Lower lobe of right lung (tissue), 2 donors: Measurements from ENCODE around the gene PARP4. TPM values are rescaled to one million over a fixed set of nuclear protein-coding genes. Genes with fewer than 3 reads are reported as not detected.
"Not testable (repeated sequence)": the region's sequence is repeated elsewhere in the genome, so short reads cannot be mapped to it uniquely, and the experiment has no call there.

ENCODE experiments used
- ATAC-seq, 2 donors: fragments of 200-7000 bp; cut with Tn5 transposase; one replicate each; pipeline ENCODE4 v1.9.1; 2020 to 2022; ENCODE audit warnings: mild to moderate bottlenecking in 2 of 2, moderate library complexity in 2 of 2
- DNase-seq: peaks from one replicate; pipeline ENCODE4 v3.0.0-alpha.2; 2020
- H3K27ac ChIP-seq: fragments of 200-600 bp; one replicate; pipeline ENCODE4 v1.8.0; 2022
- H3K27me3 ChIP-seq: fragments of 200-600 bp; one replicate; pipeline ENCODE4 v1.8.0; 2022; ENCODE audit warnings: low read depth
- H3K36me3 ChIP-seq: fragments of 200-600 bp; one replicate; pipeline ENCODE4 v1.8.0; 2022; ENCODE audit warnings: mild to moderate bottlenecking
- H3K4me1 ChIP-seq: fragments of 200-600 bp; one replicate; pipeline ENCODE4 v1.8.0; 2022
- H3K4me3 ChIP-seq: fragments of 200-600 bp; one replicate; pipeline ENCODE4 v1.8.0; 2022; ENCODE audit warnings: mild to moderate bottlenecking
- H3K9me3 ChIP-seq: fragments of 200-600 bp; one replicate; pipeline ENCODE4 v1.8.0; 2022
- intact Hi-C: fragments of 100-400 bp; cut with DNase I; formaldehyde crosslinking; loops from one replicate; pipeline ENCODE4 v1.11.0; 2022
- total RNA-seq: library from RNA; stranded (reverse); fragmentation: NEBNext Ultra II Directional; extraction: Animal tissue kit (Norgen Biotek cat#: 25700); gene quantifications from one replicate; pipeline ENCODE4 v1.2.1, GENCODE V29; 2021
- TF ChIP-seq, protein P1 (sequence below): fragments of 200-600 bp; IDR thresholded peaks from one replicate; pipeline ENCODE4 v1.8.0; 2022; ENCODE audit warnings: antibody characterized with exemption, mild to moderate bottlenecking
- donor health status: DM: no; HTN: yes; CAD: no; lungs with severe emphysema.

Gene PARP4
- total RNA-seq, 1 donor from 2014 or later = 89.4 TPM

GRCh38 chr13:24386816-24387708, 125.5 kb downstream of the PARP4 start:
- intact Hi-C loops = no loop called here
- DNase-seq = no peak

GRCh38 chr13:24385902-24386301, 126.7 kb downstream of the PARP4 start:
- Histone ChIP-seq H3K27ac (no peak overlapping the region), H3K36me3 (no peaks in the 10 kb centered on the region), H3K27me3 (no peaks in the 10 kb centered on the region), H3K4me3 (no peak overlapping the region), H3K9me3 (no peaks in the 10 kb centered on the region), H3K4me1 (no peaks in the 10 kb centered on the region)
- no peak for ATAC-seq
- no peak for DNase-seq
- intact Hi-C loops = no loop called here
- TF ChIP-seq, protein P1, sequence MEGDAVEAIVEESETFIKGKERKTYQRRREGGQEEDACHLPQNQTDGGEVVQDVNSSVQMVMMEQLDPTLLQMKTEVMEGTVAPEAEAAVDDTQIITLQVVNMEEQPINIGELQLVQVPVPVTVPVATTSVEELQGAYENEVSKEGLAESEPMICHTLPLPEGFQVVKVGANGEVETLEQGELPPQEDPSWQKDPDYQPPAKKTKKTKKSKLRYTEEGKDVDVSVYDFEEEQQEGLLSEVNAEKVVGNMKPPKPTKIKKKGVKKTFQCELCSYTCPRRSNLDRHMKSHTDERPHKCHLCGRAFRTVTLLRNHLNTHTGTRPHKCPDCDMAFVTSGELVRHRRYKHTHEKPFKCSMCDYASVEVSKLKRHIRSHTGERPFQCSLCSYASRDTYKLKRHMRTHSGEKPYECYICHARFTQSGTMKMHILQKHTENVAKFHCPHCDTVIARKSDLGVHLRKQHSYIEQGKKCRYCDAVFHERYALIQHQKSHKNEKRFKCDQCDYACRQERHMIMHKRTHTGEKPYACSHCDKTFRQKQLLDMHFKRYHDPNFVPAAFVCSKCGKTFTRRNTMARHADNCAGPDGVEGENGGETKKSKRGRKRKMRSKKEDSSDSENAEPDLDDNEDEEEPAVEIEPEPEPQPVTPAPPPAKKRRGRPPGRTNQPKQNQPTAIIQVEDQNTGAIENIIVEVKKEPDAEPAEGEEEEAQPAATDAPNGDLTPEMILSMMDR = no peak

More at GRCh38 chr13:24386816-24387708, 125.5 kb downstream of the PARP4 start:
- Histone ChIP-seq H3K36me3 (no peaks in the 10 kb centered on the region), H3K27me3 (no peaks in the 10 kb centered on the region), H3K9me3 (no peaks in the 10 kb centered on the region), H3K4me1 (no peaks in the 10 kb centered on the region), H3K27ac (no peak overlapping the region), H3K4me3 (no peak overlapping the region)
- ATAC-seq = no peak
- TF ChIP-seq, protein P1 = no peak

DNA sequence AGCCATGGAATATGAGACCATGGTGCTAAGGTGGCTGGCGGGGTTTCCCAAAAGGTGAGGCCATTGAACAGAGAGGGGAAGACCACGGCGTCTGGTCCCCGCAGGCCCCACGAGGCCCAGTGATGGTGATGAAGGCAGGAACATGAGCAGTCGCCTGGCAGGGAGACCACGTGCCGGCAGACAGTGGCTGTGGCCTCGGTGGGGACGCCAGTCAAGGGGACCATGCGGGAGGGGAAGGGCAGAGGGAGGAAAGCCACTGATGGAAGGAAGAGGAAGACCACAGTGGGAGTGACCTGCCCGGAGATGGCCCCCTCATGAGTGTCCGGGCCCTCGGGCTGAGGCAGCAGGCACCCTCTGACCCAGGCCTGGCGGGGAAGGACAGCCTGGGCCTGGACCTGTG, 127.6 kb downstream of the PARP4 start:
- ATAC-seq, H3K36me3 ChIP-seq, H3K27ac ChIP-seq, H3K9me3 ChIP-seq, intact Hi-C loops, H3K27me3 ChIP-seq, DNase-seq, H3K4me3 ChIP-seq, H3K4me1 ChIP-seq: not testable (repeated sequence)

- ATAC-seq, H3K27me3 ChIP-seq, H3K36me3 ChIP-seq, H3K9me3 ChIP-seq, H3K4me3 ChIP-seq, DNase-seq, intact Hi-C loops, H3K27ac ChIP-seq, H3K4me1 ChIP-seq: not testable (repeated sequence)
Measured at GRCh38 chr13:24384091-24384490, 128.5 kb downstream of the PARP4 start.

DNA sequence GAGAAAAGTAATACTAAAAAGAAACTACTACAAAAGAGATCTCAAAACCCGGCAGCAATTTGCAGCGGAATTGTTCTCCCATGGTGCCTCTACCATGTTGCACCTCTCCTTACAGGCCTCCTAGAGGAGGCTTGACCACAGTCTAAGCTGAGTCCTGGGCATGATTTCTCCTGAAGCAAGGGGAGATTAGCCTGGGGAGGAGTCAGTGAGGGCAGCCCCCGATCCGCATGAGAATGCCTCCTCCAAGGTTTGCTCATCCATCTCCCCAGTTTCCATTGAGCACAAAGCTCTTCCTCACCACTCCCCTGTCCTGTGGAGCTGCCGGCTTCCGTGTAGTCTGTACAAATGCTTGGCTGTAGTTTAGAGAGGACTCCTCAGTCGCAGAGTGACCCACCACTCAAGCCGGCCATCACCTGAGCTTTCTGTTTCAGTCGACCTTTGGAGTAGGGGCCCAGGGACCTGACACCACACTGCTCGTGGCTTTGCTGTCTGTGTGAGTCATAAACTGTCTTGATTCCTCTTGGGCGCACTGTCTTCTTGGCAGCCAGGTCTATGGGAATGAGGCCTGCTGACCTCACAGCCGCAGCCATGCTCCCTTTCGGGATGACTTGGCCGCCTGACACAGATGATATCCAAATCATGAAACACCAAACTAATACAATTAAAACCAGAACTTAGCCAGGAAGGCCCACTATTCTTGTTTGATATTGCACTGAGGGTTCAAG, 130.9 kb downstream of the PARP4 start:
- Histone ChIP-seq H3K27me3 (no peaks in the 10 kb centered on the region), H3K27ac (no peak overlapping the region), H3K4me1 (no peaks in the 10 kb centered on the region), H3K9me3 (no peaks in the 10 kb centered on the region), H3K4me3 (no peak overlapping the region), H3K36me3 (no peaks in the 10 kb centered on the region)
- DNase-seq (no peak), ATAC-seq (no peak)
- TF ChIP-seq, protein P1 = no peak
- intact Hi-C loops = no loop called here

- H3K4me1 ChIP-seq, H3K36me3 ChIP-seq, intact Hi-C loops, H3K27me3 ChIP-seq, H3K9me3 ChIP-seq, H3K4me3 ChIP-seq, ATAC-seq, H3K27ac ChIP-seq, DNase-seq: not testable (repeated sequence)
Measured at GRCh38 chr13:24380881-24381280, 131.7 kb downstream of the PARP4 start.

DNA sequence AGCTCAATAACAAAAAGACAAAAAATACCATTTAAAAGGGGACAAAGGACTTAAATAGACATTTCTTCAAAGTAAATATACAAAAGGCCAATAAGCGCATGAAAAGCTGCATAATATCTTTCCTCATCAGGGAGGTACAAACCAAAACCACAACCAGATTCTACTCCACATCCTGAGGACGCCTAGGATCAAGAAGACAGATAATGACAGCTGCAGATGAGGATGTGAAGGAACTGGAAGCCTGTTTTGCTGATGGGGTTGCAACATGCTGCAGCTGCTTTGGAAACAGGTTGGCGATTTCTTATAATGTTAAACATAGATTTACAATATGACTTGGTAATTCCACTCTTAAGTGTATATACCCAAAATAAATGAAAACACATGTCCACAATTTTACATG, 132.4 kb downstream of the PARP4 start:
- H3K9me3 ChIP-seq, intact Hi-C loops, H3K27me3 ChIP-seq, H3K4me1 ChIP-seq, DNase-seq, H3K4me3 ChIP-seq, ATAC-seq, H3K27ac ChIP-seq, H3K36me3 ChIP-seq: not testable (repeated sequence)

GRCh38 chr13:24371273-24371672, 141.3 kb downstream of the PARP4 start:
- ATAC-seq, H3K4me3 ChIP-seq, H3K4me1 ChIP-seq, H3K9me3 ChIP-seq, H3K36me3 ChIP-seq, DNase-seq, intact Hi-C loops, H3K27ac ChIP-seq, H3K27me3 ChIP-seq: not testable (repeated sequence)
